ENCODE data around the gene OXTR.
A peak's percentile ranks its signal among the peaks of the same experiment; 100 is the strongest.

Gene OXTR

GRCh38 chr3:8755564-8756237 is 13.7 kb downstream of the OXTR start:
- H3K4me3 ChIP-seq (ENCODE audit: low read length) = no peak overlapping the region
- no peak overlapping the region for H3K9ac ChIP-seq (ENCODE audit: low read depth, low read length)
- H3K9me3 ChIP-seq (replicated peaks; ENCODE audit: low read length) = no peaks in the 10 kb centered on the region
- H3K4me2 ChIP-seq (ENCODE audit: low read length) = no peak overlapping the region
- peaks cover 30% of the 10 kb centered on the region for H3K4me1 ChIP-seq (ENCODE audit: control insufficient read depth, insufficient read depth, low read length)
- H3K36me3 ChIP-seq (ENCODE audit: insufficient read depth, low read length) = peaks cover 24% of the 10 kb centered on the region
- H3K27me3 ChIP-seq (ENCODE audit: control insufficient read depth, insufficient read depth, low read length) = no peaks in the 10 kb centered on the region

- H3K9me3 ChIP-seq (replicated peaks; ENCODE audit: low read length) = no peaks in the 10 kb centered on the region
- no peak overlapping the region for H3K4me3 ChIP-seq (ENCODE audit: low read length)
- peaks cover 24% of the 10 kb centered on the region for H3K36me3 ChIP-seq (ENCODE audit: insufficient read depth, low read length)
- no peak overlapping the region for H3K9ac ChIP-seq (ENCODE audit: low read depth, low read length)
- no peaks in the 10 kb centered on the region for H3K27me3 ChIP-seq (ENCODE audit: control insufficient read depth, insufficient read depth, low read length)
- peaks cover 26% of the 10 kb centered on the region for H3K4me1 ChIP-seq (ENCODE audit: control insufficient read depth, insufficient read depth, low read length)
- H3K4me2 ChIP-seq (ENCODE audit: low read length) = no peak overlapping the region
Observed at GRCh38 chr3:8755097-8755496, 14.3 kb downstream of the OXTR start.

GRCh38 chr3:8752832-8753231 is 16.6 kb downstream of the OXTR start:
- Histone ChIP-seq H3K4me2 (ENCODE audit: low read length) (no peak overlapping the region), H3K27me3 (ENCODE audit: control insufficient read depth, insufficient read depth, low read length) (no peaks in the 10 kb centered on the region), H3K4me3 (ENCODE audit: low read length) (no peak overlapping the region), H3K36me3 (ENCODE audit: insufficient read depth, low read length) (peaks cover 30% of the 10 kb centered on the region), H3K9ac (ENCODE audit: low read depth, low read length) (no peak overlapping the region), H3K4me1 (ENCODE audit: control insufficient read depth, insufficient read depth, low read length) (peaks cover 7% of the 10 kb centered on the region), H3K9me3 (replicated peaks; ENCODE audit: low read length) (no peaks in the 10 kb centered on the region)

GRCh38 chr3:8749316-8749715 is 20.1 kb downstream of the OXTR start:
- H3K4me3 ChIP-seq (ENCODE audit: low read length) = no peak overlapping the region
- H3K9ac ChIP-seq (ENCODE audit: low read depth, low read length) = no peak overlapping the region
- H3K4me1 ChIP-seq (ENCODE audit: control insufficient read depth, insufficient read depth, low read length) = no peaks in the 10 kb centered on the region
- peaks cover 30% of the 10 kb centered on the region for H3K36me3 ChIP-seq (ENCODE audit: insufficient read depth, low read length)
- no peaks in the 10 kb centered on the region for H3K9me3 ChIP-seq (replicated peaks; ENCODE audit: low read length)
- no peaks in the 10 kb centered on the region for H3K27me3 ChIP-seq (ENCODE audit: control insufficient read depth, insufficient read depth, low read length)
- H3K4me2 ChIP-seq (ENCODE audit: low read length) = no peak overlapping the region

GRCh38 chr3:8746780-8747345 is 22.6 kb downstream of the OXTR start:
- peaks cover 18% of the 10 kb centered on the region for H3K4me1 ChIP-seq (ENCODE audit: control insufficient read depth, insufficient read depth, low read length)
- H3K4me3 ChIP-seq (ENCODE audit: low read length) = no peak overlapping the region
- H3K9ac ChIP-seq (ENCODE audit: low read depth, low read length) = no peak overlapping the region
- peaks cover 14% of the 10 kb centered on the region for H3K36me3 ChIP-seq (ENCODE audit: insufficient read depth, low read length)
- no peaks in the 10 kb centered on the region for H3K9me3 ChIP-seq (replicated peaks; ENCODE audit: low read length)
- no peaks in the 10 kb centered on the region for H3K27me3 ChIP-seq (ENCODE audit: control insufficient read depth, insufficient read depth, low read length)
- no peak overlapping the region for H3K4me2 ChIP-seq (ENCODE audit: low read length)

GRCh38 chr3:8745619-8746370 is 23.6 kb downstream of the OXTR start:
- no peak overlapping the region for H3K9ac ChIP-seq (ENCODE audit: low read depth, low read length)

GRCh38 chr3:8743911-8744310 is 25.5 kb downstream of the OXTR start:
- no peaks in the 10 kb centered on the region for H3K9me3 ChIP-seq (replicated peaks; ENCODE audit: low read length)
- H3K4me1 ChIP-seq (ENCODE audit: control insufficient read depth, insufficient read depth, low read length) = peaks cover 40% of the 10 kb centered on the region
- H3K27me3 ChIP-seq (ENCODE audit: control insufficient read depth, insufficient read depth, low read length) = no peaks in the 10 kb centered on the region
- H3K4me3 ChIP-seq (ENCODE audit: low read length) = no peak overlapping the region
- H3K4me2 ChIP-seq (ENCODE audit: low read length) = no peak overlapping the region
- H3K36me3 ChIP-seq (ENCODE audit: insufficient read depth, low read length) = no peaks in the 10 kb centered on the region
- H3K9ac ChIP-seq (ENCODE audit: low read depth, low read length) = no peak overlapping the region

More at GRCh38 chr3:8745619-8746370, 23.6 kb downstream of the OXTR start:
- Histone ChIP-seq H3K9me3 (replicated peaks; ENCODE audit: low read length) (no peaks in the 10 kb centered on the region), H3K36me3 (ENCODE audit: insufficient read depth, low read length) (peaks cover 7% of the 10 kb centered on the region), H3K4me2 (ENCODE audit: low read length) (no peak overlapping the region), H3K27me3 (ENCODE audit: control insufficient read depth, insufficient read depth, low read length) (no peaks in the 10 kb centered on the region), H3K4me3 (ENCODE audit: low read length) (no peak overlapping the region), H3K4me1 (ENCODE audit: control insufficient read depth, insufficient read depth, low read length) (peaks cover 28% of the 10 kb centered on the region)

- Histone ChIP-seq H3K4me2 (ENCODE audit: low read length) (no peak overlapping the region), H3K9me3 (replicated peaks; ENCODE audit: low read length) (no peaks in the 10 kb centered on the region), H3K4me3 (ENCODE audit: low read length) (no peak overlapping the region), H3K4me1 (ENCODE audit: control insufficient read depth, insufficient read depth, low read length) (peaks cover 40% of the 10 kb centered on the region), H3K9ac (ENCODE audit: low read depth, low read length) (no peak overlapping the region), H3K36me3 (ENCODE audit: insufficient read depth, low read length) (no peaks in the 10 kb centered on the region), H3K27me3 (ENCODE audit: control insufficient read depth, insufficient read depth, low read length) (no peaks in the 10 kb centered on the region)
Observed at GRCh38 chr3:8743021-8743601, 26.3 kb downstream of the OXTR start.

- H3K27me3 ChIP-seq (ENCODE audit: control insufficient read depth, insufficient read depth, low read length) = no peaks in the 10 kb centered on the region
- no peaks in the 10 kb centered on the region for H3K9me3 ChIP-seq (replicated peaks; ENCODE audit: low read length)
- H3K4me2 ChIP-seq (ENCODE audit: low read length) = peak overlapping the region; percentile 76
- peak overlapping the region; percentile 63 for H3K9ac ChIP-seq (ENCODE audit: low read depth, low read length)
- peaks cover 40% of the 10 kb centered on the region for H3K4me1 ChIP-seq (ENCODE audit: control insufficient read depth, insufficient read depth, low read length)
- H3K36me3 ChIP-seq (ENCODE audit: insufficient read depth, low read length) = no peaks in the 10 kb centered on the region
- H3K4me3 ChIP-seq (ENCODE audit: low read length) = peak overlapping the region; percentile 47
Observed at GRCh38 chr3:8741581-8742261, 27.7 kb downstream of the OXTR start.

- no peaks in the 10 kb centered on the region for H3K9me3 ChIP-seq (replicated peaks; ENCODE audit: low read length)
- H3K27me3 ChIP-seq (ENCODE audit: control insufficient read depth, insufficient read depth, low read length) = no peaks in the 10 kb centered on the region
- peak overlapping the region; percentile 76 for H3K4me2 ChIP-seq (ENCODE audit: low read length)
- peak overlapping the region; percentile 52 for H3K9ac ChIP-seq (ENCODE audit: low read depth, low read length)
- H3K4me1 ChIP-seq (ENCODE audit: control insufficient read depth, insufficient read depth, low read length) = peaks cover 40% of the 10 kb centered on the region
- peak overlapping the region; percentile 23 for H3K4me3 ChIP-seq (ENCODE audit: low read length)
- no peaks in the 10 kb centered on the region for H3K36me3 ChIP-seq (ENCODE audit: insufficient read depth, low read length)
Observed at GRCh38 chr3:8739757-8740504, 29.5 kb downstream of the OXTR start.
